GM19452 (cell line): ENCODE results near the gene MRAS.

Experiments
- ATAC-seq: cut with Tn5 transposase; IDR thresholded peaks from one replicate; pipeline ENCODE4 v1.9.1; 2021; ENCODE audit not compliant: unreplicated experiment

Gene MRAS

DNA sequence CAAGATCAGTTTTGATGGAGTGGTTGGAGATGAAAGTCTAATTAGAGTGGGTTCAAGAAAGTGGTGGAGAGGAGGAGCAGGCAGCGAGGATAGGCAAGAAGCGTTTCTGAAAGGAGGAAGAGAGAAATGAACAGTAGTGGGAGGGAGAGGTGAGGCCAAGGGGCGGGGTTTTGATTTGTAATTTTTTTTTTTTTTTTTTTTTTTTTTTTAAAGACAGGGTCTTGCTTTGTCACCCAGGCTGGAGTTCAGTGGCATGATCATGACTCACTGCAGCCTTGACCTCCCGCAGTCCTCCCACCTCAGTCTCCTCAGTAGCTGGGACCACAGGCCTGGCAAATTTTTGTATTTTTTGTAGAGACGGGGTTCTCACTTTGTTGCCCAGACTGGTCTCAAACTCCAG is 36.6 kb downstream of the MRAS start:
- no peak for ATAC-seq

DNA sequence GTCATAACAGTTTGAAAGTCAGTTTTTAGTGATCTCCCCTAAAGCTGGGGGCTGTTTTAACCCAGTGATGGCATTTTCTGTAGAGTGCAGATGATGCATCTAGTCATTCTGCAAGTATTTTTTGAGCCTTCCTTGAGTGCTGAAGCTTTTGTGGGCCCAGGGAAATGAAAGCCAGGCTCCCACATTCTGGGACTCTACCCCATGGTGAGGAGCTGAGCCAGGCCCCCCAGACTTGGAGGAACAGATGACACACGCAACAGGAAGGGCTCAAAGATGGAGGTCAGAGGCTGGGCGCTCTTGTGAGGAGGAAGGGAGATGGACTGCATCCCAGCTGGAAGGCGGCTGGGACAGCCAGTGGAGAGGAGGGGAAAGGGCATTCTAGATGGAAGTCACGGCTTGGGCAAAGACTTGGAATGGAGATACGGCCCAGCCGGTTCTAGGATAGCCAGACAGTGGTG is 40.8 kb downstream of the MRAS start:
- ATAC-seq = no peak

DNA sequence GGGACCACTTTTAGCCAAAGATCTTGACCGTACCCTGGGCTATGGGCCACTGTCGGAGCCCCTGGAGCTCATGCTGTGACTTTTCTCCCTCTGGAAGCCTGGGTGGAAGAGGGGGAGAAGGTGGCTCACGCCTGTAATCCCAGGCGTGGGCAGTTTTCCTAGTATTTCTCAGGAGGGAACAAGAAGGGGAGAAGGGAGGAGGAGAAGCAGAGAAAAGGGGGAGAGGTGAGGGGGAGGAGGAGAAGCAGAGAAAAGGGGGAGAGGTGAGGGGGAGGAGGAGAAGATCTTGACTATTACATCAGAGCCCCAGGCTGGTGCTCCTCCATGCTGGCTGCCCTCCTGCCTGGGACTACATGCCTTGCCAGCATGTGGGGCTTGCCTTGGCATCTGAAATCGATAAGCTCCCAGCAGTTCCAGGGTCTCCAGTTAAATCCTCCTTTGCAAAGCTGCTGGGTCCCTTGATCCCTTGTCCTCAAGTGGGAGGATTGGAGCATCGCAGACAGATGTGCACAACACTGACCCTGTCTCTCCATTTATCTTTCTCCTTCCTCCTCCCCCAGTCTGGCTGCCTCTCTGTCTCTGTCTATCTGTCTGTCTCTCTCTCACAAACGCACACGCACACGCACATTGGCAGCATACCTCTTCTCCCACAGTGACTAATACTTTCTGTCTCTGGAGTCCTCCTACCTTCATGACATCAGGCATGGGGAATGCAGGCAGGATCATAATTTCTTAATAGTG is 41.6 kb downstream of the MRAS start:
- ATAC-seq = no peak

DNA sequence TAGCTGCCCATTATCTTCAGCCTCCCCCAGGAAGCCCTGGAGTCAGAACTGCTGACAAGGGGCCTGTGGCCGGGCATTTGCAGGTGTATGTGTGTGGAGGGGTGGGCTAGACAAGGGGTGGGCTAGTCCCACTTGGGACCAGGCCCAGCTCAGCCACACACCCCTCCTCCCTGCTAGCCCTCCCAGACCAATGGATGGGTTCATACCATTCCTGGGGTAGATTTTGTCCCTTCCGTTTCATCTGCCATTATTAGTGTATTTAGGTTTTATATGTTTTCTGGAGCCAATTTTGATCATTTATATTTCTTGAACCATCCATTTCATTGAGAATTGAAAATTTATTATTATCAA is 42.2 kb downstream of the MRAS start:
- ATAC-seq = no peak

DNA sequence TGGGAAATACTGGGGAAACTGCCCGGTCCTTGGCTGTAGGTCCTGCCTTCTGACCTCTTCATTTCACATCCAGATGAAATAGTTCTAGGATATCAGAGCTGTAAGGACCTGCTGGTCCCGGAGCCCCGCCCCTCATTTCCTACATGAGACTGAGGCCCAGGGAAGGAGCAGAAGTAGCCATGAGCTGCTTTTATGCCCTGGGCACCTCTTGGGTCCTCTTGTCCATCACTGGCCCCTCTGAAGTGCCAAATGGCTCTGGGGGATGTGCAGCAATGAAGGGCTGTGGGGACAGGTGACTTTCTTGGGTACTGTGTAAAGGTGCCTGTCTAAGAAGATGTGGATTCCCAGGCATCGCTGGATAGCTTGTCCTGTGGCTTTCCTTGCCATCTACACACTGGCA is 45.8 kb downstream of the MRAS start:
- ATAC-seq = no peak

DNA sequence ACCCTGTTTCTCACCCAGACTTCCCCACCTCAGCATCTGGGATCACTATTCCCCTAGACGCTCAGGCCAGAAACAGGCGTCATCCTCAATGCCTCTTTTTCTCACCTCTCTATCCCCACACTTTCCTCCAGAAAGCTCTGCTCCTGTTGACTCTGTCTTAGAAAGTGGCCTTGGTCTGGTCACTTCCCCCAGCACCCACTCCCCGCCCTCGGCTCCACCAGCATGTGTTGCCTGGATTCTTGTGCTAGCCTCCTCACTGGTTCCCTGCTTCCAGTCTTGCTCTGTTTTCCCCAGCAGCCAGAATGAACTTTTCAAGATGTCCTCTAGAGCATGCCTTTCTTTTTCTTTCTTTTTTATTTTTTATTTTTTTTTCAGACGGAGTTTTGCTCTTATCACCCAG is 46.3 kb downstream of the MRAS start:
- no peak for ATAC-seq

DNA sequence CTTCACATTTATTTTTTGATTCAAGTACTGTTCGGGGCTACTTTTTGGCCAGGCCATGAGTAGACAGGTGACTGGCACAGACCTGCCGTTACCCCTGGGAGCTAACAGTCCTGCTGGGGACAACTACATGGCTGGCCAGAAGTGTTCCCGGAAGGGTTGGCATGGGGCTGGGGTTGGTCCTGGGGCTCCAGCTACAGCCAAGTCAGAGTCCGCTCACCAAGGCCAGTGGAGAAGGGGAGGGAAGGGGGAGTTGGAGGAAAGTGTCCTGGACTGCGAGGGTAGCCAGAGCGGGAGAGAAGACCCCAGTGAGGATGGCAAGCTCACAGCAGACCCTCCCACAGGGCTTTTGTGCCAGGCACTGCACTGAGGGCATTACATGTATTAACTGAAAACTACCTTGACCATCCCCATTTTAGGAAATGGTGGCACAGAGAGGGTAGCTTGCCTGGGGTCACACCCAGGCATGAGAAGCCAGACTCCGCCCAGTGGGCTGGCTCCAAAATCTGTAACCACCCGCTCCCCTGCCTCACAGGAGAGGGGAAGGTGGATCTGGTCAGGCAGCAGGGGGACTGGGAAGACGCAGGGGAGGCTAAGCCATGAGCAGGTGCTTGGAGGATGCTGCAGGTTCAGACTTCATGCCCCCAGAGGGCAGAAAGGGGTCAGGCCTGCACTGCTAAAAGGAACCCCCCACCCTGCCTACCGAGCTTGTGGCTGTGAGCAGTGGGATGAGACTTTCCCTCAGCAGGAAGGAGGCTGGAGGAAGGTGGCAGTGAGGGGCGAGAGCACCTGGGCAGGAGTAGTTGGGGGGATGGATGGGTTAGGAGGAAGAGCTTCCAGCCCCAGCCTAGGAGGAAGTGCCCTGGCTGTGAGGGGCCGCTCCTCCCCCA is 47.7 kb downstream of the MRAS start:
- no peak for ATAC-seq

DNA sequence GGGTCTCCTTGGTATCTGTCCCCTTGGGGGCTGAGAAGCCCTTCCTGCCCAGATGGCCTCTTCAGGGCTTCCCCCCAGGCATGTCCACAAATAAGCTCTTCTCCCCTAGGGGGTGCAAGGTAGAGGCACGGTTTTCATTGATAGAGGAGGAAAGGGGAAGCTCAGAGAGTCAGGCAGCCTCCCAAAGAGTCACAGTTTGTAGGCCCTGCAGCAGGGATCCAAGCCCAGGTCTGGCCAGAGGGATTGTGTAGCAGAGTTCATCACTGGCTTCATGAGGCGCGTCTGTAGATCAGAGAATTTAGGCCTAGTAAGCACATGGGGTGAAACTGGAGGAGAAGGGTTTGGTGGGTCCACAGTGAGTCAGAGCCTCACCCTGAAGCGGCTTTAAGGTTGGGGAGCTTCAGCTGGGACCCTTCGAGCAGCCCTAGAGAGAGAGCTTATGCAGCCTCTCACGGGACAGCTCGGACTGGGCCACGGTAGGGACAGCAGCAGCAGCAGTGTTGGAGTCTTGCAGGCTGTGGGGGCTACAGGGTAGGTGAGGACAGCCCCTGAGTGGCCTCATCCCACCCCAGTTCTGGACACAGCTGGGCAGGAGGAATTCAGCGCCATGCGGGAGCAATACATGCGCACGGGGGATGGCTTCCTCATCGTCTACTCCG is 48.5 kb downstream of the MRAS start:
- no peak for ATAC-seq

DNA sequence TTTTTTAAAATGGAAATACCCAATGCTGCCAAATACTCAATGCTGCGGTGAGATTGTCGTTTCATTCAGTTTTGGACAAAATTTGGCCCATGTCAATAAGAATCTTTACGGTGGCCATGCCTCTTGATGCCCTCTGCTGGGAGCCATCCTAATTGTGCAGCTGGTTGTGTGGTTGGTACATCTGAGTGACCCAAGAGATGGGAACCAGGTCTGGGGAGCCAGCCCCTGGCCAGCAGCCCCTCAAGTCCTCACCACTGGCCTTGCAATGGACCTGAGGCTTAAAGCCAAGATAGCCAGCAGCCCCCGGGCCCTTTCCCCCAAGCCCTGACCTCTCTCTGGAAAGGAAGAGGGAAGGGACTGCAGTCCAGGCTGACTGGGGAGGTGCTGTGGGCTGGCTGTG is 49.6 kb downstream of the MRAS start:
- ATAC-seq = no peak

DNA sequence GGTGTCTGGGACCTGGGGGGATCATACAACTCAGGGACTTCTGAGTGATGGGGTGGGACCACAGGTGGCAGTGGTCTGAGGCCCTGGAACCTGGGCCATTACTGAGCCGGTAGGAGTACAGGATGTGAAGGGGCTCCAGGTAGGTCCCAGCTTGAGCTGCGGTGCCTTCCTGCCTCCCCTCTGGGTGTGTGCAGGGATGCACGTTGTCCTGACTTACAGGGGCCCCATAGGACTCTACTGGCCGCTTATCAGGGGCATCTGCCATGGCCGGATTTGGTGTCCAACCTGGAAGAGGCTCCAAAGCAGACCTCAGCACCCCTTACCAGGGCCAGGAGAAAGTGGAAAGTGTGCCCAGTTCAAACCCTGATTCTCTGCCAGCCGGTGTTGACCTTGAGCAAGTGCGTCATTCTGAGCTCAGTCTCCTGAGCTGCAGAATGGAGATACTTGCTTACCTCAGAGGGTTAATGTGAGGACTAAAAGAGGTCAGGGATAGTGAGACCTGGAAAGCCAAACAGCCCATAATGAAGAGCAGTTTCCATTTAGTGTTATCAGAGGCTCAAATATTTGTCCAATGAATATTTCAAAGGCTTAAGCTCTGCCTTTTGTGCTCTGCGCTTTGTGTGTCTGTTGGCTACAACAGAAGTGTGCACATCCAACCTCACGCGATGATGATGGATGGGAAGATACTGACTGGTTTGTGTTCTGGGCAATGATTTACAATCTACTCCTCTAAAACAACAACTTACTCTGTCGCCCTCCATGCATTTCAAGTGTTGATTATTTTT is 50.6 kb downstream of the MRAS start:
- no peak for ATAC-seq

DNA sequence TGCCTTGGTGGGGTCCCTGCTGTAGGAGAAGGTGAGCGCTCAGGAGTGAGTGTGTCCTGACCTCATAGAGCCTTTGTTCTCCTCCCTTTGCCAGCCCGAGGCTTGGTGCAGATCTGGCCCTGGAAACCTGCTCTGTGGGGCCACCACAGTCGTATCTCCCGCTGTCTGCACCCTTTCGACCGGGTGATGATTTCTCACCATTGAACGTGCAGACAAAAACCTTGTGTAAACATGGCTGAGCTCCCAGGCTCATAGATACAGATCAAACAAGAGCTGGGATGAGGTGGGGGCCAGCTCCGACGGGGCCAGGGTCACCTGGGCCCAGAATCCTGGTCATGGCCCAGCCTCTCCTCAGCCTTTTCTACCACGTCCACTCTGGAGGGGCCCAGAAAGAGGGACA is 51.4 kb downstream of the MRAS start:
- ATAC-seq = no peak

DNA sequence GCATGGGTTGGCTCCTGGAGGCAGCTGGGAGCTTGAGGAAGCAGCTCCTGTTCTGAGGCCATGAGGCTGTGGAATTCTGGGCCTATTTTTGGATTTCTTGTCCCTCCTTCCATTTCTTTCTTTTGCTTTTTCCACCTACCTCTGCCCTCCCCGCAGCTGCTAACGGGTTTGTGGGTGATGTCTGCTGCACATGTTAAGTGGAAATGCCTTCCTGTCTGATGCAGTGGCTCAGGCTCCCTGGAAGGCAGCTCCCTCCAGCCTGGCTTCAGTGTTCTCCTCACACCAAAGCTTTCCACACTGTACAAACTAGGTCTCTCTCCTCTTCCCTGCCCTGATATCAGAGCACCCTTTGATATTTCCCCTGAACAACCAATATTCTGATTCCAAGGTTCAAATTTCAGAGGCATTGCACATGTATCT is 52.3 kb downstream of the MRAS start:
- no peak for ATAC-seq

DNA sequence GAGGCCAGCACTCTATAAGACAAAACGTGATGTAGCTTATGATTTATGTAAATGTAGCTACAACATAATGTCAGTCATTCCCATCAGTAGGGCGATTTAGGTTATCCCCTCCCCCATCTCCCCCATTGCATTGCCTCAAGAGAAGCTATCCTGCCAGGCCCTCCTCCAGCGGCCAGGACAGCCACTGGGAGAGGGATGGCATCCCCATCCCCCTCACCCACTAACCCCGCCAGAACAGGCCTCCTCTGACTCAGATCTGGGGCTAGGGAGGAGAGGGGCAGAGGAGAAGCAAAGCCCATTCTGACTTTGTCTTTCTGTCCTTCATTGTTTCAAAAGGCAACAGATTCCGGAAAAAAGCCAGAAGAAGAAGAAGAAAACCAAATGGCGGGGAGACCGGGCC is 53.5 kb downstream of the MRAS start:
- no peak for ATAC-seq

DNA sequence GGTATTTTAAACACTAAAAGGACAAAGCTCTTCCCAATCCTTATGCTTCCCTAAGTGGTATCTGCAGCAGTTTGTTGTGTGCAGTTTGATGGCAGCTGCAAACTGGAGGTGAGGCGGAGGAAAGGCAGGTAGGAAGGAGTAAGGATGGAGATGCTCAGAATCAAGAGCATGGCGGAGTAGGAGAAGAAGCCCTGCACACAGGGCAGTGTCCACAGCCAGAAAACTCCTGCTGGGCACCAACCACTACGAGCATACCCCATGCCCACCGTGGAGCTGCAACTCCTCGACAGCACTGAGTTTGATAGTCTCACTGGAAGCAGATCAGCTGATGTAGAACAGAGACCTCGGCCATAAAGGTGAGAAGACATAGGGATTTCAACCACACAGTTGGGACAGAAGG is 55.7 kb downstream of the MRAS start:
- no peak for ATAC-seq

DNA sequence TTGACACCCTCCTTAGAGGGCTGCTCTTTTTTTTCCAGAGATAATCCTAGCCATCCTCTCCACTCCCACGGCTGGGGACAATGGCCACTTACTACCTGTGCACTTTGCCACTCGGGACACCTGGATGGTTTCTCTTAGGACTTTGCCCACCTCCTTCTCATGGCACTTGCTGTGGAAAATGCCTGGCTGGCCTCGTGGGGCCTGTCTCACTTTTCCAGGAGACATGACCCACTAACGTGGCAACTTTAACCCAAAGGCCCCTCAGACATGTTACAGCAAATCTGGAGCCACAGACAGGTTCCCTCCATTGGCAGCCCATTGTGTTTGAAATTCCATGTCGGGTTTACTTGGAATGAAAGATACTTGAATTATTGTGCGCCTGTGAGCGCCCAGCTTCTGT is 56.6 kb downstream of the MRAS start:
- no peak for ATAC-seq

DNA sequence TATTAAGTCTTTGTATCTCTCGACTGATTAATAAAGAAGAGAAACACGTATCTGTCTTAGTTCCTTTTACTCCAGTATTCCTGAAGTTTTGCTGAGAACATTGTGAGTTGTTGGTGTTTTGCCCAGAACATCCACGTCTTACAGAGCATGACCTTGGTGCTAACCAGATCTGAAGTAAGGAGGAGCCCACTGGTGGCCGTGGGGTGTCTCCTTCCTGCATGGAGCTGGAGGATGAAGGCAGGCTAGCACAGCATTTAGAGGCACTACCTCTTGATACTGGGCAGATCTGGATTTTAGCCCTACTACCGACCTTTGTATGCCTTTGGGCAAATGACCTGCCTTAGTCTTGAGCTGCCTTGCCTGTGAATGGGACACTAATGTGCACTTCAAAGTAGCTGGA is 57.1 kb downstream of the MRAS start:
- ATAC-seq = no peak

DNA sequence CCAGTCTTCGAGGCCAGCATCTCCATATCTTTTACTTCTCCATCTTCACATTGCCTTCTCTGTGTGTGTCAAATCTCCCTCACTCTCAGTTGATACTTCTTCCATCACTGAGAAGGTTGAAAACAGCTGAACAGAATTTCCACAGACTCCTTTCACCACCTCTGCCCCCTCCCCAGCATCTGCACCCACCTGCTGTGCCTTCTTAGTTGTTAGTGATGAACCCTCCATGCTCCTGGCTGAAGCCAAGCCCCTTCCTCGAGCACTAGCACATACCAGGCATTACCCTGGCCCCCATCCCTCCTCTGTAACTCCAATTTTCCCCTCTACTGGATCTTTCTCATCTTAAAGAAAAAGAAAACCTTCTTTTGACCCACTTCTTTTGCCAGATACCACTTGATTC is 58.2 kb downstream of the MRAS start:
- ATAC-seq = no peak

DNA sequence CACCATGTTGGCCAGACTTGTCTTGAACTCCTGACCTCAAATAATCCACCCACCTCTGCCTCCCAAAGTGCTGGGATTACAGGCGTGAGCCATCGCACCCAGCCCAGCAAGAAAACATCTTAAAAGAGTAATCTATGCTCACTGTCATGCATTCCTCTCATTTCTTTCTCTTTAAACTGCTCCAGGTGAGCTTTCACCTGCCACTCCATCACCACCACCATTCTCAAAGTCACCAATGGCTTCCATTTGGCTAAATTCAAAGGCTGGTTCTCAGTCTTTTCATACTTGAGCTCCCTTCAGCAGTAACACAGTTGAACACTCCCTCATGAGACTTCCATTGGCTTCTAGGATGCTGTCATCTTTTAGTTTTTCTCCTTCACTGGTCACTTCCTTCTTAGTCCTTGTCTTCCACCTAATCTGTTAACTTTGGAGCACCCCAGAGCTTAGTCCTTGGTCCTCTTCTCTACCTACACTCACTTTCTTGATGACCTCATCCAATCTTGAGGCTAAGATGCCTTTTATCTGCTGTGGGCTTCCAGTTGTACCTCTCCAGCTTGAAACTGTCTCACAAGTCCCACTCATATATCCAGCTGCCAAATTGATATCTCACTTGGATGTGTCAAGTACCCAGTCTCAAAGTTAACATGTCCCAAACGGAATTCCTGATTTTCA is 59.0 kb downstream of the MRAS start:
- ATAC-seq = no peak

DNA sequence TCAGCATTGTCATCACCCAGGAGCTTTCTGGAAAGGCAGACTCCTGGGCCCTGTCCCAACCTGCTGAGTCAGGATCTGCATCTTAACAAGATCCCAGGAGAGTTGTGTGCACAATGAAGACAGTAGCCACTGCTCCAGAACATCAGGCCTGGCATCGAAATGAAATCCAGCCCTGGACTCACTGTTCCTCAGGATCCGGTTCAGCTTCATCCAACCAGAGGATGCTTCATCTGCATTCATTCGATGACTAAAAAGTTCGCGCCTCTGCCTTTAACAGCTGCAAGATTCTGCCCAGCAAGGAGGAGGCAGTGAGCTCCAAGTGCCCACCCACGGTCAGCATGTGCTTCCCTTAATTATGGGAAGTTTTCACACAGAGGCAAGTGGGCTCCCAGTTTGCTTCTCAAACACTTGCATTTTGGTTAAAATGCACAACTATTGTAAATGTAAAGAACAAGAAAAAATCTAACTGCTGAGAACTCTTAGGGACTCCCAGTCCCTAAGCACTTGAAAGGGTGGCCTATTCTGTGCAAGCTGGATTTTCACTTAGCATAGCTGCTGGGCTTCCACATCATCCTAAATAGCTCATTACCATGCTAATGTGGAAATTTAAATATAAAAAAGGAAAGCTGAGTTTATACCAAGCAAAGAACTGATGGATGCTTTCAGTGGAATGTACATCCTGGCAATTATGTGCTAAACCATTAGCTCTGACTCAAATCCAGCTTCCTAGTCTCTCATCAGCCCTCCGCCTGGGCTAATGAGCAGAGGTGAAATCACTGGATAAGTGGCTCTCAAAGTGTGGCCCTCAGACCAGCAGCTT is 60.6 kb downstream of the MRAS start:
- no peak for ATAC-seq
